Prostate gland (tissue), 2 donors: Measurements from ENCODE around the gene AKT3.

Experiments used
- POLR2A ChIP-seq: fragments of 450-650 bp; IDR thresholded peaks from one replicate; pipeline ENCODE4 v1.6.1; 2016; ENCODE audit warnings: antibody characterized with exemption, mild to moderate bottlenecking
- TF ChIP-seq, protein P1 (sequence below), 4 experiments: fragments of 200-600 bp in 2 of 4; fragments of 450-650 bp in 2 of 4; sonication (generic) in 2 of 4; IDR thresholded peaks; 1 replicate in 3 of 4; 2 replicates in 1 of 4; pipeline ENCODE4 v1.5.1; 2016 to 2019; ENCODE audit warnings: antibody characterized with exemption in 4 of 4, mild to moderate bottlenecking in 2 of 4, moderate library complexity in 2 of 4

DNA sequence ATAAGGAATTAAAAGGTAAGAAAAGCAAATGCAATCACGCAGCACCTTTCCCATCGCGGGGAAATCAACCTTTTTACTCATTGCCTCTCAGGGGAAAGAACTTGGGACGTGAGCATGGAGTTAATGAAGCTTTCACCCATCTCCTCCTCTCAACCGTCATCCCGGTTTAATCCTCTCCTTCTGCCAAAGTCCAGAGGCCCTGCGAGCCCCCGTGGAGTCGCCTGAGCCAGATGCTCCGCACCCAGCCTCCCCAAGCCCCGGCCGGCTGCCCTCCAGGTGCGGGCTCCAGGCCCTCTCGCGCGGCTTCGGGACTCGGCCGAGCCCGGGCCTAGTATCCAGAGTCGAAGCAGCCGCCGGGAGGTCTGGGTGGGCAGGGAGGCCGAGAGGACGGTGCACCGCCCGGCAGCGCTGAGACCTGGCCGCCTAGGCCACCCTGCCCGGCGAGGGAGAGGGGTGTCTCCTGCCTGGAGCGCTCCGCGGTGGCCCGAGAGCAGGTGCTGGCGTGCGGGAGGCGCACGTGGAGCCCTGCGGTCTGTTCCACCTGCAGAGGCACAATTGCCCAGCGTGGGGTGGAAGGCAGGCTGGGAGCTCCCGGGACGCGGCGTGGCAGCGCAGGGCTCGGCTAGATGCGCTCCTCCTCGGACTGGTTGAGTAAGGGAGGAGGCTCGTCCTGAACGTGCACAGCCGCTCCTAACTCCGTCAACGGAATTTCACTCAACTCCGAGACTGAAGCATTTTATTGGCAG, 375.7 kb downstream of the AKT3 start:
- TF ChIP-seq, protein P1, sequence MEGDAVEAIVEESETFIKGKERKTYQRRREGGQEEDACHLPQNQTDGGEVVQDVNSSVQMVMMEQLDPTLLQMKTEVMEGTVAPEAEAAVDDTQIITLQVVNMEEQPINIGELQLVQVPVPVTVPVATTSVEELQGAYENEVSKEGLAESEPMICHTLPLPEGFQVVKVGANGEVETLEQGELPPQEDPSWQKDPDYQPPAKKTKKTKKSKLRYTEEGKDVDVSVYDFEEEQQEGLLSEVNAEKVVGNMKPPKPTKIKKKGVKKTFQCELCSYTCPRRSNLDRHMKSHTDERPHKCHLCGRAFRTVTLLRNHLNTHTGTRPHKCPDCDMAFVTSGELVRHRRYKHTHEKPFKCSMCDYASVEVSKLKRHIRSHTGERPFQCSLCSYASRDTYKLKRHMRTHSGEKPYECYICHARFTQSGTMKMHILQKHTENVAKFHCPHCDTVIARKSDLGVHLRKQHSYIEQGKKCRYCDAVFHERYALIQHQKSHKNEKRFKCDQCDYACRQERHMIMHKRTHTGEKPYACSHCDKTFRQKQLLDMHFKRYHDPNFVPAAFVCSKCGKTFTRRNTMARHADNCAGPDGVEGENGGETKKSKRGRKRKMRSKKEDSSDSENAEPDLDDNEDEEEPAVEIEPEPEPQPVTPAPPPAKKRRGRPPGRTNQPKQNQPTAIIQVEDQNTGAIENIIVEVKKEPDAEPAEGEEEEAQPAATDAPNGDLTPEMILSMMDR (IDR thresholded peaks at IDR 0.05), result no peak
- no peak for TF ChIP-seq POLR2A
